ENCODE results near the gene WDR55. TPM values are rescaled to one million over a fixed set of nuclear protein-coding genes. Genes with fewer than 3 reads are reported as not detected.

WDR55 gene
- total and polyA plus RNA-seq, 2 of the 13 experiments (the other 11 are each of a cell fraction or from before 2014, with no cell fraction given) = 17.7 to 18.2 TPM

GRCh38 chr5:140642718-140643117, 22.0 kb upstream of the WDR55 start (continued):
- no peak for TF ChIP-seq ZZZ3 (CRISPR knock-in tag; IDR thresholded peaks at IDR 0.05; ENCODE audit: borderline replicate concordance)

- Histone ChIP-seq H3K27ac (ENCODE audit: extremely low read length, insufficient read depth, low read length) (peak overlapping the region; percentile 69), H3K4me1 (ENCODE audit: insufficient read depth, low read length) (peaks cover 32% of the 10 kb centered on the region), H2AFZ (ENCODE audit: low read length) (no peak overlapping the region), H4K20me1 (ENCODE audit: insufficient read depth, low read length) (no peaks in the 10 kb centered on the region), H3K79me2 (ENCODE audit: insufficient read depth, low read length) (peaks cover 33% of the 10 kb centered on the region), H3K4me2 (ENCODE audit: low read depth, low read length) (peak overlapping the region; percentile 90), H3K4me3 (replicated peaks in 1 of 3; ENCODE audit: insufficient read depth in 1 of 3, low read depth in 2 of 3, low read length in 3 of 3) (peak overlapping the region; percentile 82 to 98 (median 95)), H3K36me3 (replicated peaks in 1 of 2; ENCODE audit: control insufficient read depth in 1 of 2, insufficient read depth in 2 of 2, low read length in 2 of 2) (peaks cover 10 to 48% of the 10 kb centered on the region in 2 experiments; a peak in 4 of 5 replicates), H3K9me3 (ENCODE audit: low read length) (no peaks in the 10 kb centered on the region), H3K27me3 (ENCODE audit: control insufficient read depth in 1 of 2, insufficient read depth in 2 of 2, low read length in 2 of 2) (no peaks in the 10 kb centered on the region; a peak in 2 of 5 replicates), H3K9ac (ENCODE audit: insufficient read depth, low read depth, low read length) (peak overlapping the region; percentile 78)
- POLR2A ChIA-PET = interaction anchor here (0.9 to 2.6 kb wide), 25 partner anchors 9 to 354 kb away, joined by 3 to 84 read pairs (median 6); partner anchors contain the start of genes ANKHD1, APBB3, CD14 and EIF4EBP3
- in situ Hi-C loops (cut with HindIII; ENCODE audit: extremely low pct_ligation_motif_present, low pct_unique_long_range_greater_than_20kb) = no loop called here
- FAIRE-seq (no peak), ATAC-seq (peak; percentile 31), DNase-seq (ENCODE audit: low spot score) (no peak)
- no TSS peak for BruUV-seq (replicated peaks)
- CTCF ChIA-PET (ENCODE audit: low intra/inter-chr PET ratio, low total read pairs) = no interaction called here
- WGBS (ENCODE audit: low lambda C conversion rate) = under 1% methylated on average over 19 of the region's 27 CpGs
- intact Hi-C loops (cut with micrococcal nuclease; ENCODE audit: unreplicated experiment) = loop anchor here (2.0 to 10.0 kb wide), 3 partner anchors 44 to 242 kb away; partner anchors contain the start of genes ANKHD1, HARS1 and HARS2
- TF ChIP-seq RBM22 (optimal IDR thresholded peaks at IDR 0.05; ENCODE audit: low read length) = peak; percentile 8
- TF ChIP-seq SSRP1 (CRISPR knock-in tag; IDR thresholded peaks at IDR 0.05) = peak; percentile 95; the same call in 1 of the 2 replicates
- TF ChIP-seq ZFYVE20 (CRISPR knock-in tag; IDR thresholded peaks at IDR 0.05; ENCODE audit: borderline replicate concordance, low read depth) = 0 out of 2 replicates have a peak, but pooled peaks have one; percentile 2
- TF ChIP-seq MLX (CRISPR knock-in tag; IDR thresholded peaks at IDR 0.05) = no peak
- no peak for TF ChIP-seq CREB3 (CRISPR knock-in tag; IDR thresholded peaks at IDR 0.05)
- no peak for TF ChIP-seq ATRX (CRISPR knock-in tag; IDR thresholded peaks at IDR 0.05; ENCODE audit: borderline replicate concordance)
- no peak for TF ChIP-seq SYNCRIP (IDR thresholded peaks at IDR 0.05; ENCODE audit: insufficient read depth, low read depth, low read length)
- no peak for TF ChIP-seq CEBPG (CRISPR knock-in tag; IDR thresholded peaks at IDR 0.05)
- no peak for TF ChIP-seq TBP (CRISPR knock-in tag; IDR thresholded peaks at IDR 0.05)
- TF ChIP-seq ZNF7 (CRISPR knock-in tag; IDR thresholded peaks at IDR 0.05) = no peak
- TF ChIP-seq ZFP36 (IDR thresholded peaks at IDR 0.05; ENCODE audit: borderline replicate concordance, low read depth, low read length, partially characterized antibody) = no peak
- no peak for TF ChIP-seq ZNF552 (CRISPR knock-in tag; IDR thresholded peaks at IDR 0.05; ENCODE audit: borderline replicate concordance)
- TF ChIP-seq POGZ (CRISPR knock-in tag; IDR thresholded peaks at IDR 0.05) = no peak
- TF ChIP-seq SIN3A (IDR thresholded peaks at IDR 0.05; ENCODE audit: borderline replicate concordance, low read depth, low read length) = no peak
- no peak for TF ChIP-seq MED8 (CRISPR knock-in tag; IDR thresholded peaks at IDR 0.05; ENCODE audit: insufficient replicate concordance)
- TF ChIP-seq RBM39 (IDR thresholded peaks at IDR 0.05; ENCODE audit: low read depth, low read length, poor library complexity, severe bottlenecking) = no peak
- no peak for TF ChIP-seq TOPORS (CRISPR knock-in tag; IDR thresholded peaks at IDR 0.05)
- TF ChIP-seq GATA4 (IDR thresholded peaks at IDR 0.05; ENCODE audit: borderline replicate concordance, low read depth) = no peak
- peak; percentile 19; the same call in 1 of the 2 replicates for TF ChIP-seq ZNF800 (CRISPR knock-in tag; IDR thresholded peaks at IDR 0.05)
- TF ChIP-seq KLF9 (CRISPR knock-in tag; IDR thresholded peaks at IDR 0.05; ENCODE audit: low read depth) = no peak
- TF ChIP-seq ZNF160 (CRISPR knock-in tag; IDR thresholded peaks at IDR 0.05) = peak; percentile 54; the same call in 1 of the 2 replicates
These were observed 17.7 kb upstream of the WDR55 start for GRCh38 chr5:140647042-140647419.

Data from HepG2 (cell line).